ENCODE measurements around the gene GRIK5. TPM values are rescaled to one million over a fixed set of nuclear protein-coding genes. Genes with fewer than 3 reads are reported as not detected.

GRIK5 gene
- total RNA-seq, 2 experiments from 2014 or later, result 0.63 to 0.95 TPM

- no peak overlapping the region for H3K4me3 Mint-ChIP-seq
- DNase-seq (no peak), ATAC-seq (no peak)
- ChIA-PET POLR2A (interaction anchor here (1.1 kb wide), 1 partner anchor 11 kb away, joined by 3 read pairs; no protein-coding TSS in a partner anchor), CTCF (no interaction called here)
- no peaks in the 10 kb centered on the region for H3K27me3 Mint-ChIP-seq
- H3K36me3 Mint-ChIP-seq (ENCODE audit: low read depth), result no peaks in the 10 kb centered on the region
- no peaks in the 10 kb centered on the region for H3K9me3 Mint-ChIP-seq
- intact Hi-C loops (cut with micrococcal nuclease), result no loop called here
- H3K27ac Mint-ChIP-seq, result no peak overlapping the region
- TF ChIP-seq CTCF (IDR thresholded peaks at IDR 0.05), result no peak
- no peaks in the 10 kb centered on the region for H3K4me1 Mint-ChIP-seq (ENCODE audit: low read depth)
Measured at GRCh38 chr19:42057846-42058245, 12.2 kb downstream of the GRIK5 start.

- H3K36me3 Mint-ChIP-seq (ENCODE audit: low read depth), result no peaks in the 10 kb centered on the region
- ATAC-seq, result no peak
- no peaks in the 10 kb centered on the region for H3K9me3 Mint-ChIP-seq
Measured at GRCh38 chr19:42054205-42054604, 15.8 kb downstream of the GRIK5 start.

GRCh38 chr19:42053037-42053935, 16.7 kb downstream of the GRIK5 start:
- no peak overlapping the region for H3K4me3 Mint-ChIP-seq
- H3K9me3 Mint-ChIP-seq, result no peaks in the 10 kb centered on the region
- intact Hi-C loops (cut with micrococcal nuclease), result no loop called here
- no peaks in the 10 kb centered on the region for H3K36me3 Mint-ChIP-seq (ENCODE audit: low read depth)
- ATAC-seq (no peak), DNase-seq (no peak)
- no peak overlapping the region for H3K27ac Mint-ChIP-seq
- CTCF ChIA-PET, result interaction anchor here (3.1 kb wide), 1 partner anchor 18 kb away, joined by 11 read pairs; no protein-coding TSS in a partner anchor
- POLR2A ChIA-PET, result no interaction called here
- no peaks in the 10 kb centered on the region for H3K27me3 Mint-ChIP-seq
- TF ChIP-seq CTCF (IDR thresholded peaks at IDR 0.05), result no peak
- peaks cover 7% of the 10 kb centered on the region for H3K4me1 Mint-ChIP-seq (ENCODE audit: low read depth)

More at GRCh38 chr19:42054205-42054604, 15.8 kb downstream of the GRIK5 start:
- no peak for DNase-seq
- intact Hi-C loops (cut with micrococcal nuclease), result no loop called here
- Mint-ChIP-seq H3K27ac (no peak overlapping the region), H3K4me3 (no peak overlapping the region), H3K27me3 (no peaks in the 10 kb centered on the region), H3K4me1 (ENCODE audit: low read depth) (peaks cover 4% of the 10 kb centered on the region)
- ChIA-PET POLR2A (no interaction called here), CTCF (interaction anchor here (1.9 kb wide), 1 partner anchor 19 kb away, joined by 7 read pairs; no protein-coding TSS in a partner anchor)
- TF ChIP-seq CTCF (IDR thresholded peaks at IDR 0.05), result no peak

GRCh38 chr19:42052241-42052863, 17.7 kb downstream of the GRIK5 start:
- Mint-ChIP-seq H3K9me3 (no peaks in the 10 kb centered on the region), H3K27me3 (no peaks in the 10 kb centered on the region), H3K36me3 (ENCODE audit: low read depth) (no peaks in the 10 kb centered on the region), H3K4me1 (ENCODE audit: low read depth) (peaks cover 7% of the 10 kb centered on the region), H3K27ac (no peak overlapping the region), H3K4me3 (no peak overlapping the region)
- intact Hi-C loops (cut with micrococcal nuclease), result no loop called here
- no peak for ATAC-seq
- ChIA-PET POLR2A (interaction anchor here (0.6 kb wide), 1 partner anchor 182 kb away, joined by 3 read pairs; no protein-coding TSS in a partner anchor), CTCF (interaction anchor here (1.5 to 3.1 kb wide), 2 partner anchors 17 to 24 kb away, joined by 3 to 11 read pairs; no protein-coding TSS in a partner anchor)
- DNase-seq, result no peak
- TF ChIP-seq CTCF (IDR thresholded peaks at IDR 0.05), result no peak
